Hepatocyte (in vitro differentiated cells): ENCODE results near the gene NCL.
"Not testable (repeated sequence)": the region's sequence is repeated elsewhere in the genome, so short reads cannot be mapped to it uniquely, and the experiment has no call there.

ENCODE experiments used
- EZH2 ChIP-seq: fragments of 200-600 bp; sonication (generic); IDR thresholded peaks from 2 replicates; pipeline ENCODE4 v1.6.1; 2016; ENCODE audit warnings: antibody characterized with exemption, mild to moderate bottlenecking, borderline replicate concordance
- TF ChIP-seq, protein P1 (sequence below): fragments of 200-600 bp; sonication (generic); IDR thresholded peaks from 2 replicates; pipeline ENCODE4 v1.5.1; 2016; ENCODE audit warnings: antibody characterized with exemption, mild to moderate bottlenecking; ENCODE audit not compliant: poor library complexity

DNA sequence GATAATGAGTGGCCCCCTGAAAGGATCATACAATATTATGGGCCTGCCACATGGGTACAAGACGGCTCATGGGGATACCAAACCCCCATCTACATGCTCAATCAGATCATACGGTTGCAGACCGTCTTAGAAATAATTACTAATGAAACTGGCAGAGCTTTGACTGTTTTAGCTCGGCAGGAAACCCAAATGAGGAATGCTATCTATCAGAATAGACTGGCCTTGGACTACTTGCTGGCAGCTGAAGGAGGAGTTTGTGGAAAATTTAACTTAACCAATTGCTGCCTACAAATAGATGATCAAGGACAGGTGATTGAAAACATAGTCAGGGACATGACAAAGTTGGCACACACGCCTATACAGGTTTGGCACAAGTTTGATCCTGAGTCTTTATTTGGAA is 56.6 kb downstream of the NCL start:
- TF ChIP-seq, protein P1, sequence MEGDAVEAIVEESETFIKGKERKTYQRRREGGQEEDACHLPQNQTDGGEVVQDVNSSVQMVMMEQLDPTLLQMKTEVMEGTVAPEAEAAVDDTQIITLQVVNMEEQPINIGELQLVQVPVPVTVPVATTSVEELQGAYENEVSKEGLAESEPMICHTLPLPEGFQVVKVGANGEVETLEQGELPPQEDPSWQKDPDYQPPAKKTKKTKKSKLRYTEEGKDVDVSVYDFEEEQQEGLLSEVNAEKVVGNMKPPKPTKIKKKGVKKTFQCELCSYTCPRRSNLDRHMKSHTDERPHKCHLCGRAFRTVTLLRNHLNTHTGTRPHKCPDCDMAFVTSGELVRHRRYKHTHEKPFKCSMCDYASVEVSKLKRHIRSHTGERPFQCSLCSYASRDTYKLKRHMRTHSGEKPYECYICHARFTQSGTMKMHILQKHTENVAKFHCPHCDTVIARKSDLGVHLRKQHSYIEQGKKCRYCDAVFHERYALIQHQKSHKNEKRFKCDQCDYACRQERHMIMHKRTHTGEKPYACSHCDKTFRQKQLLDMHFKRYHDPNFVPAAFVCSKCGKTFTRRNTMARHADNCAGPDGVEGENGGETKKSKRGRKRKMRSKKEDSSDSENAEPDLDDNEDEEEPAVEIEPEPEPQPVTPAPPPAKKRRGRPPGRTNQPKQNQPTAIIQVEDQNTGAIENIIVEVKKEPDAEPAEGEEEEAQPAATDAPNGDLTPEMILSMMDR, result not testable (repeated sequence)
- TF ChIP-seq EZH2, result not testable (repeated sequence)
